ENCODE results near the gene GABARAPL2.

Gene GABARAPL2, protein sequence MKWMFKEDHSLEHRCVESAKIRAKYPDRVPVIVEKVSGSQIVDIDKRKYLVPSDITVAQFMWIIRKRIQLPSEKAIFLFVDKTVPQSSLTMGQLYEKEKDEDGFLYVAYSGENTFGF

GRCh38 chr16:75566040-75566757 lies at the start of gene GABARAPL2:
GABARAPL2 (plus strand) TSS chr16:75566379; CDS start chr16:75566487, 108 bp downstream.
- peak; percentile 73 for DNase-seq (ENCODE audit: low spot score)
- TF ChIP-seq, protein P1, sequence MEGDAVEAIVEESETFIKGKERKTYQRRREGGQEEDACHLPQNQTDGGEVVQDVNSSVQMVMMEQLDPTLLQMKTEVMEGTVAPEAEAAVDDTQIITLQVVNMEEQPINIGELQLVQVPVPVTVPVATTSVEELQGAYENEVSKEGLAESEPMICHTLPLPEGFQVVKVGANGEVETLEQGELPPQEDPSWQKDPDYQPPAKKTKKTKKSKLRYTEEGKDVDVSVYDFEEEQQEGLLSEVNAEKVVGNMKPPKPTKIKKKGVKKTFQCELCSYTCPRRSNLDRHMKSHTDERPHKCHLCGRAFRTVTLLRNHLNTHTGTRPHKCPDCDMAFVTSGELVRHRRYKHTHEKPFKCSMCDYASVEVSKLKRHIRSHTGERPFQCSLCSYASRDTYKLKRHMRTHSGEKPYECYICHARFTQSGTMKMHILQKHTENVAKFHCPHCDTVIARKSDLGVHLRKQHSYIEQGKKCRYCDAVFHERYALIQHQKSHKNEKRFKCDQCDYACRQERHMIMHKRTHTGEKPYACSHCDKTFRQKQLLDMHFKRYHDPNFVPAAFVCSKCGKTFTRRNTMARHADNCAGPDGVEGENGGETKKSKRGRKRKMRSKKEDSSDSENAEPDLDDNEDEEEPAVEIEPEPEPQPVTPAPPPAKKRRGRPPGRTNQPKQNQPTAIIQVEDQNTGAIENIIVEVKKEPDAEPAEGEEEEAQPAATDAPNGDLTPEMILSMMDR (conservative IDR thresholded peaks at IDR 0.05; ENCODE audit: low read depth), result no peak
- ChIA-PET POLR2A (ENCODE audit: low non-redundant PET) (no interaction called here), CTCF (interaction anchor here (0.6 to 1.7 kb wide), 2 partner anchors 101 to 103 kb away, joined by 3 to 4 read pairs; no protein-coding TSS in a partner anchor)
- peak within 1 kb of the TSS; percentile 66 for H3K27ac ChIP-seq

DNA sequence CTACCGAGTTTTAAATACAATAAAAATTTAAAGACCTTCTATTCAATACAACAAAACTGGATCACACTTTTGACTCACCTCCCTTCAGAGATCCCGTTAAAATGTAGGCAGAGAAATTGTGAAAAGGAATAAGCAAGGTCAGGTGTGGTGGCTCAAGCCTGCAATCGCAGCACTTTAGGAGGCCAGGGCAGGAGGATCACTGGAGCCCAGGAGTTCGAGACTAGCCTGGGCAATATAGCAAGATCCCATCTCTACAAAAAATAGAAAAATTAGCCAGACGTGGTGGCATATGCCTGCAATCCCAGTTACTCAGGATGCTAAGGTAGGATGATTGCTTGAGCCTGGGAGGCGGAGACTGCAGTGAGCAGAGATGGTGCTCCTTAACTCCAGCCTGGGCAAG lies 47.0 kb upstream of the GABARAPL2 start:
- TF ChIP-seq, protein P1 (conservative IDR thresholded peaks at IDR 0.05; ENCODE audit: low read depth), result no peak
- DNase-seq (ENCODE audit: low spot score), result no peak
- no peak overlapping the region for H3K27ac ChIP-seq
- CTCF ChIA-PET, result interaction anchor here (0.7 kb wide), 1 partner anchor 12 kb away, joined by 3 read pairs; no protein-coding TSS in a partner anchor
- POLR2A ChIA-PET (ENCODE audit: low non-redundant PET), result no interaction called here

GRCh38 chr16:75526032-75526790 lies 40.0 kb upstream of the GABARAPL2 start:
- no peak overlapping the region for H3K27ac ChIP-seq
- TF ChIP-seq, protein P1 (conservative IDR thresholded peaks at IDR 0.05; ENCODE audit: low read depth), result no peak
- ChIA-PET CTCF (no interaction called here), POLR2A (ENCODE audit: low non-redundant PET) (no interaction called here)
- no peak for DNase-seq (ENCODE audit: low spot score)

DNA sequence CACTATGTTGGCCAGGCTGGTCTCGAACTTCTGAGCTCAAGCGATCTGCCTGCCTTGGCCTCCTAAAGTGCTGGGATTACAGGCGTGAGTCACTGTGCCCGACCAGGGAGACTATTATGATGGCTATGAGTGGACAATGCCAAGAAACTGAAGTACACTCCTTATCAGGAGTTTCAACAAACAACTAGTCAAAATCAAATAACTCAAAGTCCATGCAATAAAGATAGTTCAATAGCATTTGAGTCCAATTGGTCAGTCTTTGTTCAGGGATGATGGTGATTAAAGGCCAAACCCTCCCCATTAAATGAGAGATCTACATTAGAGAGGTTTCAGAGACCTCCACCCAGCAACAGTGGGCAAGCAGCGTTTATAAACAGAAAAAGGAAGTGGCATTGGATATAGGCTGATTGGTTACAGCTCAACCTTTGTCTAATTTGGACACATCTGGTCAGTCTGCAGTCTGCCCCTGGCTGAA lies 38.3 kb upstream of the GABARAPL2 start:
- DNase-seq (ENCODE audit: low spot score), result no peak
- ChIA-PET CTCF (no interaction called here), POLR2A (ENCODE audit: low non-redundant PET) (no interaction called here)
- TF ChIP-seq, protein P1 (conservative IDR thresholded peaks at IDR 0.05; ENCODE audit: low read depth), result no peak
- H3K27ac ChIP-seq, result no peak overlapping the region

- POLR2A ChIA-PET (ENCODE audit: low non-redundant PET), result no interaction called here
- CTCF ChIA-PET, result no interaction called here
Measured at GRCh38 chr16:75529056-75529905, 36.9 kb upstream of the GABARAPL2 start.

More at GRCh38 chr16:75529056-75529905, 36.9 kb upstream of the GABARAPL2 start:
- DNase-seq (ENCODE audit: low spot score), result no peak
- TF ChIP-seq, protein P1 (conservative IDR thresholded peaks at IDR 0.05; ENCODE audit: low read depth), result no peak
- no peak overlapping the region for H3K27ac ChIP-seq

Data from RWPE1 (cell line).